ENCODE measurements around the gene PTPRM.

The PTPRM gene

DNA sequence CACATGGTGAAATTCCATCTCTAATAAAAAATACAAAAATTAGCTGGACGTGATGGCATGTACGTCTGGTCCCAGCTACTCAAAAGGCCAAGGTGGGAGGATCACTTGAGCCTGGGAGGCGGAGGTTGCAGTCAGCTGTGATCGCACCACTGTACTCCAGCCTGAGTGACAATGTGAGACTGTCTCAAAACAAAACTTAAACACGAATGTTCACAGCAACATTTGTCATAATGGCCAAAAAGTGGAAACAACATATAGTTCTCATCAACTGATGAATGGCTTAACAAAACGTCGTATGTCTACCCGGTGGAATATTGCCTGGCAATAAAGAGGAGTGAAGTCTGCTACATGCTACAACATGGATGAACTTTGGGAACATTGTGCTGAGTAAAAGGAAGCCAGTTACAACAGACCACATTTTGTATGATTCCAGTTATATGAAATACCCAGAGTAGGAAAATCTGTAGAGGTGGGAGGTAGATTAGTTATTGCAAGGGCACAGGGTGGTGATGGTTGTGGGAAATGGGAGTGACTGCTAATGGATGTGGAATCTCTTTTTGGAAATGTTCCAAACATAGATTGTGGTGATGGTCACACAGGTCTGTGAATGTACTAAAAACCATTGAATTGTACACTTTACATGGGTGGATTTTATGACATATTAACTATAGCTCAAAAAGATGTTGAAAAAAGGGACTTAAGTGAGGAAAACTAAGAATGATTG is 478.2 kb downstream of the PTPRM start:
- Histone ChIP-seq H4K20me1 (ENCODE audit: low read depth, low read length) (no peaks in the 10 kb centered on the region), H3F3A (ENCODE audit: insufficient read depth) (no peaks in the 10 kb centered on the region), H3K4me2 (ENCODE audit: low read depth, low read length, poor library complexity, severe bottlenecking) (no peak overlapping the region), H3K27me3 (ENCODE audit: low read length) (no peaks in the 10 kb centered on the region), H2AFZ (ENCODE audit: low read depth, low read length, severe bottlenecking) (no peak overlapping the region), H3K9me3 (ENCODE audit: insufficient read depth, low read length) (no peaks in the 10 kb centered on the region), H3K36me3 (ENCODE audit: low read length) (no peaks in the 10 kb centered on the region), H3K79me2 (ENCODE audit: insufficient read depth, low read length) (no peaks in the 10 kb centered on the region), H3K4me3 (ENCODE audit: insufficient read depth, low read length, poor library complexity, severe bottlenecking) (no peak overlapping the region), H3K9ac (ENCODE audit: low read length) (no peak overlapping the region), H3K9me2 (replicated peaks; ENCODE audit: insufficient read depth, low read length) (no peaks in the 10 kb centered on the region), H3K27ac (ENCODE audit: low read depth, low read length) (no peak overlapping the region)
- no peak for TF ChIP-seq EZH2phosphoT487 (conservative IDR thresholded peaks at IDR 0.05; ENCODE audit: low read length)
- TF ChIP-seq, protein P1, sequence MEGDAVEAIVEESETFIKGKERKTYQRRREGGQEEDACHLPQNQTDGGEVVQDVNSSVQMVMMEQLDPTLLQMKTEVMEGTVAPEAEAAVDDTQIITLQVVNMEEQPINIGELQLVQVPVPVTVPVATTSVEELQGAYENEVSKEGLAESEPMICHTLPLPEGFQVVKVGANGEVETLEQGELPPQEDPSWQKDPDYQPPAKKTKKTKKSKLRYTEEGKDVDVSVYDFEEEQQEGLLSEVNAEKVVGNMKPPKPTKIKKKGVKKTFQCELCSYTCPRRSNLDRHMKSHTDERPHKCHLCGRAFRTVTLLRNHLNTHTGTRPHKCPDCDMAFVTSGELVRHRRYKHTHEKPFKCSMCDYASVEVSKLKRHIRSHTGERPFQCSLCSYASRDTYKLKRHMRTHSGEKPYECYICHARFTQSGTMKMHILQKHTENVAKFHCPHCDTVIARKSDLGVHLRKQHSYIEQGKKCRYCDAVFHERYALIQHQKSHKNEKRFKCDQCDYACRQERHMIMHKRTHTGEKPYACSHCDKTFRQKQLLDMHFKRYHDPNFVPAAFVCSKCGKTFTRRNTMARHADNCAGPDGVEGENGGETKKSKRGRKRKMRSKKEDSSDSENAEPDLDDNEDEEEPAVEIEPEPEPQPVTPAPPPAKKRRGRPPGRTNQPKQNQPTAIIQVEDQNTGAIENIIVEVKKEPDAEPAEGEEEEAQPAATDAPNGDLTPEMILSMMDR (IDR thresholded peaks at IDR 0.05; ENCODE audit: insufficient read depth, low read length, poor library complexity, severe bottlenecking): no peak

DNA sequence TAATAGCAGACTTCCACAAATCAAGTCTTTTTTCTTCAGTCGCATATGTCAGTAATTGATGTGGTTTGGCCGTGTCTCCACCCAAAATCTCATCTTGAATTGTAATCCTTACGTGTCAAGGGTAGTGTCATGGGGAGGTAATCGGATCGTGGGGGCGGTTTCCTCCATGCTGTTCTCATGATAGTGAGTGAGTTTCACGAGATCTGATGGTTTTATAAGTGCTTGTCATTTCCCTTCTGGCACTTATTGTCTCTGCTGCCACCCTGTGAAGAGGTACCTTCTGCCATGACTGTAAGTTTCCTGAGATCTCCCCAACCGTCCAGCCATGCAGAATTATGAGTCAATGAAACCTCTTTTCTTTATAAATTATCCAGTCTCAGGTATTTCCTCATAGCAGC is 478.8 kb downstream of the PTPRM start:
- Histone ChIP-seq H3K36me3 (ENCODE audit: low read length) (no peaks in the 10 kb centered on the region), H3F3A (ENCODE audit: insufficient read depth) (no peaks in the 10 kb centered on the region), H3K9me2 (replicated peaks; ENCODE audit: insufficient read depth, low read length) (no peaks in the 10 kb centered on the region), H3K9me3 (ENCODE audit: insufficient read depth, low read length) (no peaks in the 10 kb centered on the region), H4K20me1 (ENCODE audit: low read depth, low read length) (no peaks in the 10 kb centered on the region), H3K4me3 (ENCODE audit: insufficient read depth, low read length, poor library complexity, severe bottlenecking) (no peak overlapping the region), H3K79me2 (ENCODE audit: insufficient read depth, low read length) (no peaks in the 10 kb centered on the region), H3K9ac (ENCODE audit: low read length) (no peak overlapping the region), H2AFZ (ENCODE audit: low read depth, low read length, severe bottlenecking) (no peak overlapping the region), H3K27ac (ENCODE audit: low read depth, low read length) (no peak overlapping the region), H3K4me2 (ENCODE audit: low read depth, low read length, poor library complexity, severe bottlenecking) (no peak overlapping the region), H3K27me3 (ENCODE audit: low read length) (no peaks in the 10 kb centered on the region)
- no peak for TF ChIP-seq EZH2phosphoT487 (conservative IDR thresholded peaks at IDR 0.05; ENCODE audit: low read length)
- TF ChIP-seq, protein P1 (IDR thresholded peaks at IDR 0.05; ENCODE audit: insufficient read depth, low read length, poor library complexity, severe bottlenecking): no peak

DNA sequence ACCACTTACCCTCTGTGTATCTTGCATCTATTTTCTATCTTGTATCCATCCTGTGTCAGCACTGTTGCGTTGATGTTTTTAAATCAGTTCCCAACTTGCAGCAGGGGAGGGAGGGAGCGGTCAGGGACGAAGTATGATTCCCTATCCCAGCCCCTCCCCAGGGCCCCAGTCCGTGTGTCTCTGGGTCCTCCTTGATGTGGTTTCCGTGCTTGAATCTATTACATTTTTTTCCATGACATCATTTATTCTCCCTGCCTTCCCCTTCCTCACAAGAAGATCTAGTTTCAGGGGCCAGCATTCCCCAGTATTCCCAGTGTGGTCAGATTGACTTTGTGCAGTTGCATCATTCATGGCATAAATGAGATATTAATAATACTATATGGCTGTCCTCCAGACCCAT is 479.3 kb downstream of the PTPRM start:
- H3F3A ChIP-seq (ENCODE audit: insufficient read depth): no peaks in the 10 kb centered on the region
- H3K9me3 ChIP-seq (ENCODE audit: insufficient read depth, low read length): no peaks in the 10 kb centered on the region
- no peaks in the 10 kb centered on the region for H4K20me1 ChIP-seq (ENCODE audit: low read depth, low read length)
- H2AFZ ChIP-seq (ENCODE audit: low read depth, low read length, severe bottlenecking): no peak overlapping the region
- TF ChIP-seq, protein P1 (IDR thresholded peaks at IDR 0.05; ENCODE audit: insufficient read depth, low read length, poor library complexity, severe bottlenecking): no peak
- no peak for TF ChIP-seq EZH2phosphoT487 (conservative IDR thresholded peaks at IDR 0.05; ENCODE audit: low read length)
- no peaks in the 10 kb centered on the region for H3K79me2 ChIP-seq (ENCODE audit: insufficient read depth, low read length)
- no peak overlapping the region for H3K9ac ChIP-seq (ENCODE audit: low read length)
- H3K27ac ChIP-seq (ENCODE audit: low read depth, low read length): no peak overlapping the region
- no peak overlapping the region for H3K4me3 ChIP-seq (ENCODE audit: insufficient read depth, low read length, poor library complexity, severe bottlenecking)
- H3K4me2 ChIP-seq (ENCODE audit: low read depth, low read length, poor library complexity, severe bottlenecking): no peak overlapping the region
- H3K36me3 ChIP-seq (ENCODE audit: low read length): no peaks in the 10 kb centered on the region
- H3K27me3 ChIP-seq (ENCODE audit: low read length): no peaks in the 10 kb centered on the region
- H3K9me2 ChIP-seq (replicated peaks; ENCODE audit: insufficient read depth, low read length): no peaks in the 10 kb centered on the region

Measured in SU-DHL-6 (cell line).